Suprapubic skin (tissue), 4 donors: ENCODE measurements around the gene CHIC2. TPM values are rescaled to one million over a fixed set of nuclear protein-coding genes. Genes with fewer than 3 reads are reported as not detected.
"Not testable (repeated sequence)": the region's sequence is repeated elsewhere in the genome, so short reads cannot be mapped to it uniquely, and the experiment has no call there.

ENCODE experiments used
- DNase-seq, 2 donors: peaks; one replicate each; pipeline ENCODE4 v3.0.0-alpha.2; 2019; ENCODE audit warnings: low spot score in 2 of 2
- H3K27ac ChIP-seq: fragments of 200-600 bp; sonication (generic); one replicate; pipeline ENCODE4 v1.5.1; 2019
- H3K27me3 ChIP-seq: fragments of 200-600 bp; sonication (generic); one replicate; pipeline ENCODE4 v1.5.1; 2019
- H3K36me3 ChIP-seq: fragments of 200-600 bp; sonication (generic); one replicate; pipeline ENCODE4 v1.5.1; 2019
- H3K4me1 ChIP-seq: fragments of 200-600 bp; sonication (generic); one replicate; pipeline ENCODE4 v1.5.1; 2019
- H3K4me3 ChIP-seq: fragments of 200-600 bp; sonication (generic); one replicate; pipeline ENCODE4 v1.5.1; 2019; ENCODE audit warnings: mild to moderate bottlenecking
- H3K9me3 ChIP-seq: fragments of 200-600 bp; sonication (generic); one replicate; pipeline ENCODE4 v1.5.1; 2019
- EP300 ChIP-seq: sonication (generic); formaldehyde crosslinking; IDR thresholded peaks from one replicate; pipeline ENCODE4 v1.6.1; 2017; ENCODE audit warnings: antibody characterized with exemption
- POLR2A ChIP-seq, 2 donors: fragments of 450-650 bp; IDR thresholded peaks; one replicate each; pipeline ENCODE4 v1.6.1; 2017; ENCODE audit warnings: antibody characterized with exemption in 2 of 2, mild to moderate bottlenecking in 2 of 2, moderate library complexity in 2 of 2
- POLR2AphosphoS5 ChIP-seq, 3 donors: sonication (generic); formaldehyde crosslinking; IDR thresholded peaks; one replicate each; pipeline ENCODE4 v1.6.1; 2017; ENCODE audit warnings: antibody characterized with exemption in 3 of 3
- WGBS: methylation state at CpG from one replicate; pipeline ENCODE4 v1.1.5; 2018; 5-methylcytosine and 5-hydroxymethylcytosine counted together
- total RNA-seq, 4 donors: library from RNA; depleted of rRNA; stranded (reverse); fragments of >200 nt; gene quantifications; one replicate each; pipeline ENCODE4 v1.1.0, GENCODE V29; 2016
- TF ChIP-seq, protein P1 (sequence below), 2 donors: fragments of 200-600 bp in 1 of 2; fragments of 450-650 bp in 1 of 2; sonication (generic) in 1 of 2; IDR thresholded peaks; one replicate each; pipeline ENCODE4 v1.5.1; 2016 to 2019; ENCODE audit warnings: antibody characterized with exemption in 2 of 2, mild to moderate bottlenecking in 1 of 2, moderate library complexity in 1 of 2

The CHIC2 gene
- total RNA-seq, 4 donors from 2014 or later = 33.3 to 60.3 (median 41.1) TPM

GRCh38 chr4:54025582-54025981 is 38.8 kb downstream of the CHIC2 start:
- no peak overlapping the region for H3K27ac ChIP-seq
- no peaks in the 10 kb centered on the region for H3K36me3 ChIP-seq
- TF ChIP-seq POLR2A (IDR thresholded peaks at IDR 0.05) (no peak), EP300 (no peak), POLR2AphosphoS5 (IDR thresholded peaks at IDR 0.05) (no peak)
- TF ChIP-seq, protein P1, sequence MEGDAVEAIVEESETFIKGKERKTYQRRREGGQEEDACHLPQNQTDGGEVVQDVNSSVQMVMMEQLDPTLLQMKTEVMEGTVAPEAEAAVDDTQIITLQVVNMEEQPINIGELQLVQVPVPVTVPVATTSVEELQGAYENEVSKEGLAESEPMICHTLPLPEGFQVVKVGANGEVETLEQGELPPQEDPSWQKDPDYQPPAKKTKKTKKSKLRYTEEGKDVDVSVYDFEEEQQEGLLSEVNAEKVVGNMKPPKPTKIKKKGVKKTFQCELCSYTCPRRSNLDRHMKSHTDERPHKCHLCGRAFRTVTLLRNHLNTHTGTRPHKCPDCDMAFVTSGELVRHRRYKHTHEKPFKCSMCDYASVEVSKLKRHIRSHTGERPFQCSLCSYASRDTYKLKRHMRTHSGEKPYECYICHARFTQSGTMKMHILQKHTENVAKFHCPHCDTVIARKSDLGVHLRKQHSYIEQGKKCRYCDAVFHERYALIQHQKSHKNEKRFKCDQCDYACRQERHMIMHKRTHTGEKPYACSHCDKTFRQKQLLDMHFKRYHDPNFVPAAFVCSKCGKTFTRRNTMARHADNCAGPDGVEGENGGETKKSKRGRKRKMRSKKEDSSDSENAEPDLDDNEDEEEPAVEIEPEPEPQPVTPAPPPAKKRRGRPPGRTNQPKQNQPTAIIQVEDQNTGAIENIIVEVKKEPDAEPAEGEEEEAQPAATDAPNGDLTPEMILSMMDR (IDR thresholded peaks at IDR 0.05) = no peak
- H3K4me1 ChIP-seq = no peaks in the 10 kb centered on the region
- DNase-seq = no peak
- no peaks in the 10 kb centered on the region for H3K27me3 ChIP-seq
- no peak overlapping the region for H3K4me3 ChIP-seq
- H3K9me3 ChIP-seq = no peaks in the 10 kb centered on the region
- WGBS = 95% methylated on average over 7 of the region's 7 CpGs

DNA sequence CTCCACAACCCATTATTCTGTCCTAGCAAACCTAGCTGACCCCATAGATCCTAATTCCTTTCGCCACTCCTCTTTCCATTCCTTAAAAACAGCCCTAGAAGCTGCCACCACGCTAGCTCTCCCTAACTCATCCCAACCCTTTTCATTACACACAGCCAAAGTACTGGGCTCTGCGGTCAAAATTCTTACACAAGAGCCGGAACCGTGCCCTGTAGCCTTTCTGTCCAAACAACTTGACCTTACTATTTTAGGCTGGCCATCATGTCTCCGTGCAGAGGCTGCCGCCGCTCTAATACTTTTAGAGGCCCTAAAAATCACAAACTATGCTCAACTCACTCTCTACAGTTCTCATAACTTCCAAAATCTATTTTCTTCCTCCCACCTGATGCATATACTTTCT is 41.4 kb downstream of the CHIC2 start:
- H3K4me1 ChIP-seq, H3K27me3 ChIP-seq, DNase-seq, H3K4me3 ChIP-seq, H3K27ac ChIP-seq, H3K36me3 ChIP-seq, H3K9me3 ChIP-seq: not testable (repeated sequence)
- 99% methylated on average over 8 of the region's 8 CpGs for WGBS

DNA sequence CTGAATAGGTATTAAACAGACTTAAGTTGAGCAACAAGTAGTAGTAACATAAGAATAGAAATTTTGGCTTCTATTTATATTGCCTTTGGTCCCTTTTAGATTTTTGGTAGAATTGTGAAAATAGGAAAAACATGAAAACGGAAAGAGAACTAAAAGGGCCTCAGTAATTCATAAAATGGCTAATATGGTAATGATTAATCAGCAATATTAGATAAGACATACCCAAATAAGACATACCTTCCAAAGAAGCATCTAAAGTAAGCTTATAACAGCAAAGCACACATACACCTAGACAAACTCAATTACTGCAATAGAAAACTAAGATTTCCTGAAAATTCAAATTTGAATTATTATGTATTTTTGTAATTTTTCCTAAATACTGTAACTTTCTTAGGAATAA is 46.4 kb downstream of the CHIC2 start:
- H3K27ac ChIP-seq = no peak overlapping the region
- no peak overlapping the region for H3K4me3 ChIP-seq
- 78% methylated on average over 1 of the region's 1 CpG for WGBS
- no peak for DNase-seq
- no peaks in the 10 kb centered on the region for H3K36me3 ChIP-seq
- H3K27me3 ChIP-seq = no peaks in the 10 kb centered on the region
- no peaks in the 10 kb centered on the region for H3K9me3 ChIP-seq
- no peak for TF ChIP-seq POLR2AphosphoS5 (IDR thresholded peaks at IDR 0.05)
- TF ChIP-seq, protein P1 (IDR thresholded peaks at IDR 0.05) = no peak
- TF ChIP-seq EP300 = no peak
- no peak for TF ChIP-seq POLR2A (IDR thresholded peaks at IDR 0.05)
- no peaks in the 10 kb centered on the region for H3K4me1 ChIP-seq

DNA sequence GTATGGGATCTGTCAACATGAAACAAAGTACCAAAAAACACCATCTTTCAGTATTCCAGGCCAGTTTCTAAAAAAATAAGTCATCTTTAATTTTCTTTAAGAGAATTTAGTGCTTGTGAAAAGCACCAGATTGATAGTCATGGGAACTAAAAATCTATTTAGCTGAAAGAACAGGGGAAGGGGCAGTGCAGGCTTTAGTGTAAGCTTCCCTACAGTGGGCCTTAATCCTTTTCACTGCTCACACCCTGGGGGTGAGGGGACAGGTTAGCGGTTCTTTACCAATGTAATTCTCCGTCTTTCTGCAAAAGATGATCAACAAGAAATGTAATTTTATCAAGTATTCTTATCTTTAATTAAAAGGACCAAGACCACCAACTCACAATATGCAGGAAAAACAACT is 47.1 kb downstream of the CHIC2 start:
- Histone ChIP-seq H3K36me3 (no peaks in the 10 kb centered on the region), H3K4me3 (no peak overlapping the region), H3K9me3 (no peaks in the 10 kb centered on the region), H3K4me1 (no peaks in the 10 kb centered on the region), H3K27me3 (no peaks in the 10 kb centered on the region), H3K27ac (no peak overlapping the region)
- 99% methylated on average over 2 of the region's 2 CpGs for WGBS
- DNase-seq = no peak
- no peak for TF ChIP-seq POLR2AphosphoS5 (IDR thresholded peaks at IDR 0.05)

GRCh38 chr4:54016504-54016903 is 47.9 kb downstream of the CHIC2 start:
- TF ChIP-seq, protein P1 (IDR thresholded peaks at IDR 0.05) = no peak
- TF ChIP-seq EP300 (no peak), POLR2AphosphoS5 (IDR thresholded peaks at IDR 0.05) (no peak), POLR2A (IDR thresholded peaks at IDR 0.05) (no peak)
- WGBS = 39% methylated on average over 1 of the region's 1 CpG
- no peaks in the 10 kb centered on the region for H3K36me3 ChIP-seq
- H3K27ac ChIP-seq = no peak overlapping the region
- DNase-seq = no peak
- no peaks in the 10 kb centered on the region for H3K4me1 ChIP-seq
- no peaks in the 10 kb centered on the region for H3K27me3 ChIP-seq
- no peaks in the 10 kb centered on the region for H3K9me3 ChIP-seq
- H3K4me3 ChIP-seq = no peak overlapping the region

- Histone ChIP-seq H3K4me3 (no peak overlapping the region), H3K9me3 (no peaks in the 10 kb centered on the region), H3K4me1 (no peaks in the 10 kb centered on the region), H3K36me3 (no peaks in the 10 kb centered on the region), H3K27ac (no peak overlapping the region), H3K27me3 (no peaks in the 10 kb centered on the region)
- DNase-seq = no peak
- TF ChIP-seq, protein P1 (IDR thresholded peaks at IDR 0.05) = no peak
- no peak for TF ChIP-seq POLR2AphosphoS5 (IDR thresholded peaks at IDR 0.05)
- no peak for TF ChIP-seq EP300
- no peak for TF ChIP-seq POLR2A (IDR thresholded peaks at IDR 0.05)
- WGBS = 90% methylated on average over 10 of the region's 10 CpGs
These were observed 48.9 kb downstream of the CHIC2 start for GRCh38 chr4:54015423-54016030.
